Mononuclear cell (primary cell): ENCODE data around the gene GASK1A. TPM values are rescaled to one million over a fixed set of nuclear protein-coding genes. Genes with fewer than 3 reads are reported as not detected.

ENCODE experiments used
- H3K27me3 ChIP-seq: 2 replicates; pipeline ENCODE4 v1.6.0; 2011; ENCODE audit warnings: low read length, control low read depth; ENCODE audit not compliant: insufficient read depth
- H3K4me1 ChIP-seq: 2 replicates; pipeline ENCODE4 v1.5.1; 2011; ENCODE audit warnings: mild to moderate bottlenecking, low read length, control low read depth; ENCODE audit not compliant: insufficient read depth
- H3K4me3 ChIP-seq: 2 replicates; pipeline ENCODE4 v1.5.1; 2011; ENCODE audit warnings: mild to moderate bottlenecking, low read length, moderate library complexity
- H3K9me3 ChIP-seq: 2 replicates; pipeline ENCODE4 v1.5.1; 2011; ENCODE audit warnings: low read depth, mild to moderate bottlenecking, control low read depth, low read length
- total RNA-seq: library from RNA; depleted of rRNA; stranded (reverse); fragments of >200 nt; gene quantifications from one replicate; pipeline ENCODE4 v1.2.3, GENCODE V29; 2012

The GASK1A gene
- total RNA-seq, 1 donor, result 0.10 TPM

DNA sequence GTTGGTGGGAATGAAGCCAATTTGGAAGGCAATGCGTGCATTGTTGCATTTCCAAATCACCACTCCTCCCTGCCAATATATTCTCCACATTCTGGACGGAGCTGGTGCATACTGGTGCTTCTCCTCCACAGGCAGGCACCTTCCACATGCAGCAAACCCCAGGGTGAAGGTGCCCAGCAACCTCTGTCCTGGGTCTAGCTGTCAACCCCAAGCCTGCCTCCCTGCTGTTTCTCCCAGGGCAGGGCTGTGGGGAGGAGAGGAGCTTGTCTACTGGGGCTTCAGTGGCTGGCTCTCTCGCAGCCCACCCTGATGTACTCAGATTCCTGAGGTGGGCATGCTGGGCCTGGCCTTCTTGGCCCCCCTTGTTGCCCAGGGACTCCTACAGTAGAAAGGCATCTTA, 20.1 kb downstream of the GASK1A start:
- no peaks in the 10 kb centered on the region for H3K9me3 ChIP-seq
- no peaks in the 10 kb centered on the region for H3K4me1 ChIP-seq
- no peaks in the 10 kb centered on the region for H3K27me3 ChIP-seq
- no peak overlapping the region for H3K4me3 ChIP-seq

DNA sequence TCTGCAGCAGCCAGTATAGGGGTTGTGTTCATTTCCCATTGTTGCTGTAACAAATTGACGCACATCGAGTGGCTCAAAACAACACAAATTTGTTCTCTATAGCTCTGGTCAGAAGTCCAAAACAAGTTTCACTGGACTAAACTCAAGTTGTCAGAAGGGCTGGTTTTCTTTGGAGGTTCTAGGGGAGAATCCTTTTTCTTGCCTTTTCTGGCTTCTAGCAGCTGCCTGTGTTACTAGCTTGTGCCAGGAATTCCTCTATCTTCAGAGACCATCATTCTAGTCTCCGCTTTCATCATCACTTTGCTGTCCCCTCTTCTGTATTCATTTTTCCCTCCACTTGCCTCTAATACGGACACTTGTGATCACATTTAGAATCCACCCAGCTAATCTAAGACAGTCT, 20.5 kb downstream of the GASK1A start:
- no peaks in the 10 kb centered on the region for H3K4me1 ChIP-seq
- no peaks in the 10 kb centered on the region for H3K9me3 ChIP-seq
- no peaks in the 10 kb centered on the region for H3K27me3 ChIP-seq
- no peak overlapping the region for H3K4me3 ChIP-seq

DNA sequence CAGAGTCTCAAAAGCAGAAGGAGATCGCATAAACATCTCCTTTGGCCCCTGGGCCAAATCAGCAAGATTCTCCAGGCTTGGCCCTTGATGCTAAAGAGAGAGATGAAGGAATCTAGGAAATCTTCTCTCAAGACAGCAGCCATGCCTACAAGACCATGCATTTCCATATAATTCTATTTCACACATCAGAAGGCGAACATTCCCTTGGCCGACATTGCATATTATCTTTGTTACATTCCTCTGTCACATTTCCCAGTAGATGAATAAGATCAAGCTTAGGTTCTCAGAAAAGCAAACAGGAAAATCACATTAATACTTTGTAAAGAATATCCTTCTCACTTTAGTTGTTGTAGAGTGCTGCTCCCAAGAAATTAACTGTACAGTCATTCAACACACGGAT, 21.3 kb downstream of the GASK1A start:
- Histone ChIP-seq H3K4me1 (no peaks in the 10 kb centered on the region), H3K4me3 (no peak overlapping the region), H3K27me3 (no peaks in the 10 kb centered on the region), H3K9me3 (no peaks in the 10 kb centered on the region)

DNA sequence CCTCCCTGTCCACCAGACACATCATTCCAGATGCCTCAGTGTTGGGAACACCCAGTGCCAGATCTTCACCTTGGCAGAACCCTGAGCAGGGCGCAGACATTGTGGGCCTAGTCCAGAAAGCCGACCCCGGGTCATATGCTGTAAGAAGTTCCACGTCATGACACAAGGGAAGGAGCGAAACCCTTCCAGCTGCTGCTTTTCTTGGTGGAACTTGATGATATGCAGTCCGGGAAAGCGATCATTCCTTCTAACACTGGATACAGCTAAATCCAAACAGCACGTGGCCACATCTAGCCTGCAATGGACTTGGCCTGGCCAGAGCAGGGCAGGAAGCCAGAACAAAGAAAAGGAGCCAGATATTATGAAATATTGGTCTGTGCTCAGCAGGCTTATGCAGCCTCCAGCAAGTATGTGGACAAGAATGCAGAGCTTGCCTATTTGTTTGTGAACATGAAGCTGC, 22.0 kb downstream of the GASK1A start:
- H3K4me1 ChIP-seq, result no peaks in the 10 kb centered on the region
- H3K4me3 ChIP-seq, result no peak overlapping the region

DNA sequence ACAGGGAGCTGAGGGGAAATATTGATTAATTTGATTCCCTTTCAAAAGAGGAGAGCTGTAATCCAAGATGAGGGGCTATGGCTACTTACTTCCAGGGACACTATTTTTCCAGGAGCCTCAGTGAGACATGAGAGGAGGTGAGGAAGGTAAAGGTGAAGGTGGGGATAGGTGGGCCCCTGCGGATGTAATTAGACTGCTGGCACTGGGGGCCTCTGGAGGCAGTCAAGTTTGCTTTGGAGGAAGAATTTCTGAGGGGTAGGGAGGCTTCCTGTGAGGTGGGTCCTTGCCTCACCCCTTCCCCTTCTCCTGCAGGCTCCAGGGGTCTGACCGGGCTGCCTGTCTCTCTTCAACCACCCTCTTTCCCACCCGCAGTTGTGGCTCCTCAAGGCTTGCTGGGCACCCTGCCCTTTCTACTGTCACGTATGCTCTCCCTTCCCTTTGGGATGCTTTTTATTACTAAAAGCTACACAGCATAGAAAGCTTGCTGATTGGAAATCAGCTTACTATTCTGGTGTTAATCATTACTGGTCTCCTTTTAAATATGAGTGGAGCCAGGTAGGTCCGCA, 22.5 kb downstream of the GASK1A start:
- no peaks in the 10 kb centered on the region for H3K9me3 ChIP-seq
- no peaks in the 10 kb centered on the region for H3K4me1 ChIP-seq
- H3K27me3 ChIP-seq, result no peaks in the 10 kb centered on the region
- no peak overlapping the region for H3K4me3 ChIP-seq

More for the DNA sequence above, 22.0 kb downstream of the GASK1A start:
- Histone ChIP-seq H3K27me3 (no peaks in the 10 kb centered on the region), H3K9me3 (no peaks in the 10 kb centered on the region)

DNA sequence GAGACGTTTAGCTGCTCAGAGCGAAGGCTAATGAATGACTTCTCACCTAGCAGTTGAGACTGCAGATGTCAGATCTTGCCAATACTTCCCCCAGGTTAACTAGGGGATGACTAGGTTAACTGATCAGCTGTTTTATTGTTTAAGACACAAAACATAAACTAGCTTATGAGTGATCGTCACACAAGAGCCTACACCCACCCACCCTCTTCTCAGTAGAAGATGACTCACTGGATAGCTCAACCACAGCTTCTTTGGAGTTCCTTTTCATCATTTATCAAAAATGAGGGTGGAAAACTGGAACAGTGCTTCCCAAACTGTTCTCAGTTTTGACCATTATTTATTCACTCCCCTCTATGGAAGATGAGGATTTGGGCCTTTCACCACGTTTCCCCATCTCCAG, 25.2 kb downstream of the GASK1A start:
- Histone ChIP-seq H3K4me3 (no peak overlapping the region), H3K9me3 (no peaks in the 10 kb centered on the region), H3K4me1 (no peaks in the 10 kb centered on the region), H3K27me3 (no peaks in the 10 kb centered on the region)

DNA sequence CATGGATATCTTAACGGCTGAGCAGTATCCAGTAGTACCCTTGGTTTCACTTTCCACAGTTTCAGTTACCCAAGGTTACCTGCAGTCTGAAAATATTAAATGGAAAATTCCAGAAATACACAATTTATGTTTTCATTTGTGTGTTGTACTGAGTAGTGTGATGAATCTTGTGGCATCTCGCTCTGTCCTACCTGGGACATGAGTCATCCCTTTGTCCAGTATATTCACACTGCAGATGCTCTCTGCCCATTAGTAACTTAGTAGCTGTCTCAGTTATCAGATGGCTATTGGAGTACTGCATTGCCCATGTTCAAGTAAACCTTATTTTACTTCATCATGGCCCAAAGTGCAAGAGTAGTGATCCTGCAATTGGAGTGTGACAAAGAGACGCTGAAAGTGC, 26.1 kb downstream of the GASK1A start:
- no peaks in the 10 kb centered on the region for H3K9me3 ChIP-seq
- no peaks in the 10 kb centered on the region for H3K27me3 ChIP-seq
- no peak overlapping the region for H3K4me3 ChIP-seq
- no peaks in the 10 kb centered on the region for H3K4me1 ChIP-seq

DNA sequence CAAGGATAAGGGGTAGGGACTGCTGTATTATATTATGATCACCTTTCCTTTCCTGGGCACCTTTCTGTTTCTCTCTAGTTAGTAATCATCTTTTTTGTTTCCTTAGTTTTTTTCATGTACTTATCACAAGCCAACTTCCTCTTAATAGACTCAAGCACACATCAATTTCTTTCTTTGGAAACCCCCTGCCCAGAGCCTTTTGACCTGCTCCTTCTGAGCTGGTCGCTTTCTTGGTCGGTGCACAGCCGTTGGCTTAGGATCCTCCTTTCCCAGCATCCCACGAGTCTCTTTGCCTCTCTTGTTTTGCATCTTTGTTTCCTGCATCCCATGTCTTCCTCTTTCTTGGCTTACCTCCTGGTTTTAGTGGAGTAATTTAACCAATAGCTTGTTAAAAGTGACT, 26.9 kb downstream of the GASK1A start:
- Histone ChIP-seq H3K4me1 (no peaks in the 10 kb centered on the region), H3K4me3 (no peak overlapping the region), H3K9me3 (no peaks in the 10 kb centered on the region), H3K27me3 (no peaks in the 10 kb centered on the region)

DNA sequence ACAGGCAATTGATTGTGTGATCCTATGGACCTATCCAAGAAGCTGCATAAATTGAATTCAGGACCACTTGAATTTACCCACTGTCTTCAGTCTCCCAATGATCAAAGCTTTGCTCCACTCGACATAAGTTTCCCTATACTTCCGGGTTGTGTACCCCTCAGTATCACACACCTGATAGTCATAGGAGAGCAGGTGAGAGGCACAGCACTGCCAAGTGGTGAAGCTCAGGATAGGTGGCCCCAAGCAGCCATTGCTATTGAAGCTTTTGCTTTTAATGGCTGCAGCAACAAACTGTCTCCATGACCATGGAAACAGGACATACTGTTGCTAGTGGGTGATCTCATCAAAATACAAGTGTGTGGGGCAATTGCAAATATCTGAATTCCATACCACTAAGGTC, 27.7 kb downstream of the GASK1A start:
- Histone ChIP-seq H3K4me1 (no peaks in the 10 kb centered on the region), H3K27me3 (no peaks in the 10 kb centered on the region), H3K4me3 (no peak overlapping the region), H3K9me3 (no peaks in the 10 kb centered on the region)

DNA sequence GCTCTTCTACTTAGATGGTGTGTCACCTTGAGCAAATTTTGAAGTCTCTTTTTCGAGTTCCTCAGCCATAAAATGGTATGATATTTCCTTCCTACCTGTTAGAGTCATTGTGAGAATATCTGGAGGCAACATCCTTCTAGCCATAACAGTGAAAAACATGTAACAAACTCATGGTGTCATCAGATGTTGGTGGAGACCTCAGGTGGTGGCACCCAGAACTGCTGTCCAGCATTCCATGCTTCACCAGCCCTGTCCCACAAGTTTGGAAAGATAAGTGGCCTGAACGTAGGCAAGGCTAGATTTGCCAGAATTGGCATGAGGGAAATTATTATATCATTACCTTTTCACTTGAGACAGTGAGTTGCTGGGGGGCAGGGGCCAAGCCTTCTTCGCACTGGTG, 30.4 kb downstream of the GASK1A start:
- no peaks in the 10 kb centered on the region for H3K4me1 ChIP-seq
- no peak overlapping the region for H3K4me3 ChIP-seq
- no peaks in the 10 kb centered on the region for H3K27me3 ChIP-seq
- H3K9me3 ChIP-seq, result peaks cover 20% of the 10 kb centered on the region

DNA sequence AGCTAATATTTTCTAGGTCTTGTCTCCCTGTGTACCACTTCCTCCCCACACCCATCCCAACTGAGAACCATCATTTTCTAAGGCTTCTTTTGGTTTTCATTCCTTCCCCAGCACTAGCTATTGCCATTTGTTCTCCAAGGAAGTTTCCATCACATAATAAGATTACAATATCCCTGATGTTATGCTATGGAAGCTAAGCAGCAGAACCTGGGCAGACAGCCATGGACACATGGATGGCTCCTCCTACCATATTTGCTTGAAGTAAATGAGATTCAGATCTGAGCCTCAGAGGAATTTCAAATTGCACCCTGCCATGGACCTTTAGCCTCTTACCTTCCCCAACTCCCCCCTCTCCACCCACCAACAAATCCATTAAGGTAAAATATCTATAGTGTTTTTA, 31.5 kb downstream of the GASK1A start:
- no peaks in the 10 kb centered on the region for H3K27me3 ChIP-seq
- H3K4me3 ChIP-seq, result no peak overlapping the region
- no peaks in the 10 kb centered on the region for H3K4me1 ChIP-seq
- H3K9me3 ChIP-seq, result peaks cover 30% of the 10 kb centered on the region

DNA sequence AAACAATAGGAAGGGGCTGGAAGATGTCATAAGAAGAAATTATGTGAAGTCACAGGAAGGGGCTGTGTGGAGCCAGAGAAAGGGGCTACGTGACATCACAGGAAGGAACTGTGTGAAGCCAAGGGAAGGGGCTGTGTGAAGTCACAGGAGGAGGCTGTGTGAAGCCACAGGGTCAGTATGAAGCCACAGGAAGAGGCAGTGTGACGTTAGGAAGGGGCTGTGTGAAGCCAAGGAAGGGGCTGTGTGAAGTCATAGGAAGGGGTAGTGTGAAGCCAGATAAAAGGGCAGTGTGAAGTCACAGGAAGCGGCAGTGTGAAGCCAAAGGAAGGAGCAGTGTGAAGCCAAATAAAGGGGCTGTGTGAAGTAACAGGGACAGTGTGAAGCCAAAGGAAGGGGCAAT, 32.5 kb downstream of the GASK1A start:
- H3K4me3 ChIP-seq, result no peak overlapping the region
- H3K9me3 ChIP-seq, result peaks cover 38% of the 10 kb centered on the region
- no peaks in the 10 kb centered on the region for H3K4me1 ChIP-seq
- no peaks in the 10 kb centered on the region for H3K27me3 ChIP-seq

DNA sequence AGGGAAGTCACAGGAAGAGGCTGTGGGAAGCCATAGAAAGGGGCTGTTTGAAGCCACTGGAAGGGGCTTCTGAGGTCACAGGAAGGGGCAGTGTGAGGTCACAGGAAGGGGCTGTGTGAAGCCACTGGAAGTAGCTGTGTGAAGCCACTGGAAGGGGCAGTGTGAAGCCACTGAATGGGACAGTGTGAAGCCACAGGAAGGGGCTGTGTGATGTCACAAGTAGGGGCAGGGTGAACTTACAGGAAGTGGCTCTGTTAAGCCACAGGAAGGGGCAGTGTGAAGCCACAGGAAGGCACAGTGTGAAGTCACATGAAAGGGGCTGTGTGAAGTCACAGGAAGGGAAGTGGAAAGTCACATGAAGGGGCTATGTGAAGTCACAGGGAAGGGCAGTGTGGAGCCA, 33.1 kb downstream of the GASK1A start:
- Histone ChIP-seq H3K9me3 (peaks cover 43% of the 10 kb centered on the region), H3K4me3 (no peak overlapping the region), H3K4me1 (no peaks in the 10 kb centered on the region), H3K27me3 (no peaks in the 10 kb centered on the region)

DNA sequence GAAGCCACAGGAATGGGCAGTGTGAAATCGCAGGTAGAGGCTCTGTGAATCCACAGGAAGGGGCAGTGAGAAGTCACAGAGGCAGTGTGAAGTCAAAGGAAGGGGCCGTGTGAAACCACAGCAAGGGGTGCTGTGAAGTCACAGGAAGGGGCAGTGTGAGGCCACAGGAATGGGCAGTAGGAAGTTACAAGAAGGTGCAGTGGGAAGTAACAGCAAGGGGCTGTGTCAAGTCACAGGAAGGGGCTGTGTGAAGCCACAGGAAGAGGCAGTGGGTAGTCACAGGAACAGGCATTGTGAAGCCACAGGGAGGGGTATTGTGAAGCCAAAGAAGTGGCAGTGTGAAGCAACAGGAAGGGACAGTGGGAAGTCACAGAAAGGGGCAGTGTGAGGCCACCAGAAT, 34.1 kb downstream of the GASK1A start:
- no peaks in the 10 kb centered on the region for H3K4me1 ChIP-seq
- H3K9me3 ChIP-seq, result peaks cover 44% of the 10 kb centered on the region
- H3K27me3 ChIP-seq, result no peaks in the 10 kb centered on the region
- no peak overlapping the region for H3K4me3 ChIP-seq

DNA sequence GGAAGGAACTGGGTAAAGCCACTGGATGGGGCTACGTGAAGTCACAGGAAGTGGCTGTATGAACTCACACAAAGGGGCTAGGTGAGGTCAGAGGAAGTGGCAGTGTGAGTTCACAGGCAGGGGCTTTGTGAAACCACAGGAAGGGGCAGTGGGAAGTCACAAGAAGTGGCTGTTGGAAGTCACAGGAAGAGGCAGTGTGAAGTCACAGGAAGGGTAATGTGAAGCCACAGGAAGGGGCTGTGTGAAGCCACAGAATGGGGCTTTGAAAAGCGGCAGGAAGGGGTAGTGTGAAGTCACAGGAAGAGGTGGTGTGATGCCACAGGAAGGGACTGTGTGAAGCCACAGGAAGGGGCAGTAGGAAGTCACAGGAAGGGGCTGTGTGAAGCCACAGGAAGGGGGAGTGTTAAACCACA, 34.6 kb downstream of the GASK1A start:
- H3K4me3 ChIP-seq, result no peak overlapping the region
- no peaks in the 10 kb centered on the region for H3K27me3 ChIP-seq
- no peaks in the 10 kb centered on the region for H3K4me1 ChIP-seq
- peaks cover 44% of the 10 kb centered on the region for H3K9me3 ChIP-seq

DNA sequence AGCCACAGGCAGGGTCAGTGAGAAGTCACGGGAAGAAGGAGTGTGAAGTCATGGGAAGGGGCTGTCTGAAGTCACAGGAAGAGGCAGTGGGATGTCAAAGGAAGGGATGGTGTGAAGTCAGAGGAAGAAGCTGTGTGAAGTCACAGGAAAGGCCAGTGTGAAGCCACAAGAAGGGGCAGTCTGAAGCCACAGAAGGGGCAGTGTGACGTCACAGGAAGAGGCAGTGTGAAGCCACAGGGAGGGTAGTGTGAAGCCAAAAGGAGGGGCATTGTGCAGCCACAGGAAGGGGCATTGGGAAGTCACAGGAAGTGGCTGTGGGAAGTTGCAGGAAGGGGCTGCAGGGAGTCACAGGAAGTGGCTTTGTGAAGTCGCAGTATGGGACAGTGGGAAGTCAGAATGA, 35.1 kb downstream of the GASK1A start:
- Histone ChIP-seq H3K4me3 (no peak overlapping the region), H3K9me3 (peaks cover 44% of the 10 kb centered on the region), H3K27me3 (no peaks in the 10 kb centered on the region), H3K4me1 (no peaks in the 10 kb centered on the region)
